HEK293 (cell line): ENCODE measurements around the gene HAND1.

ENCODE experiments used
- BCL11A ChIP-seq: fragments of 450-650 bp; formaldehyde crosslinking; IDR thresholded peaks from 2 replicates; pipeline ENCODE4 v1.5.1; 2016; ENCODE audit warnings: low read depth, missing biosample characterization, missing genetic modification characterization
- CTCF ChIP-seq: fragments of 450-650 bp; formaldehyde crosslinking; IDR thresholded peaks from 2 replicates; pipeline ENCODE4 v1.5.1; 2016; ENCODE audit warnings: missing biosample characterization, missing genetic modification characterization
- GLI4 ChIP-seq: fragments of 450-650 bp; formaldehyde crosslinking; IDR thresholded peaks from 2 replicates; pipeline ENCODE4 v1.5.1; 2016; ENCODE audit warnings: missing biosample characterization, missing genetic modification characterization
- HOXD13 ChIP-seq: sonication (generic); formaldehyde crosslinking; IDR thresholded peaks from 2 replicates; pipeline ENCODE4 v1.8.0; 2022; ENCODE audit warnings: missing genetic modification reagents, borderline replicate concordance
- PRDM10 ChIP-seq: fragments of 450-650 bp; formaldehyde crosslinking; IDR thresholded peaks from 2 replicates; pipeline ENCODE4 v1.5.1; 2016; ENCODE audit warnings: missing biosample characterization, missing genetic modification characterization
- PRDM4 ChIP-seq: fragments of 450-650 bp; formaldehyde crosslinking; IDR thresholded peaks from 2 replicates; pipeline ENCODE4 v1.5.1; 2017; ENCODE audit warnings: missing biosample characterization, missing genetic modification characterization
- SP2 ChIP-seq: fragments of 450-650 bp; formaldehyde crosslinking; IDR thresholded peaks from 2 replicates; pipeline ENCODE4 v1.5.1; 2016; ENCODE audit warnings: missing biosample characterization, missing genetic modification characterization
- SP7 ChIP-seq: fragments of 450-650 bp; formaldehyde crosslinking; IDR thresholded peaks from 2 replicates; pipeline ENCODE4 v1.5.1; 2016; ENCODE audit warnings: missing biosample characterization, missing genetic modification characterization
- YY1 ChIP-seq: fragments of 450-650 bp; formaldehyde crosslinking; IDR thresholded peaks from 2 replicates; pipeline ENCODE4 v1.5.1; 2018; ENCODE audit warnings: missing biosample characterization, missing genetic modification characterization
- ZBTB7A ChIP-seq: fragments of 450-650 bp; formaldehyde crosslinking; IDR thresholded peaks from 2 replicates; pipeline ENCODE4 v1.5.1; 2016; ENCODE audit warnings: low read depth, missing biosample characterization, missing genetic modification characterization
- ZNF133 ChIP-seq: fragments of 450-650 bp; formaldehyde crosslinking; IDR thresholded peaks from 2 replicates; pipeline ENCODE4 v1.5.1; 2016; ENCODE audit warnings: missing biosample characterization, missing genetic modification characterization
- ZNF16 ChIP-seq: fragments of 450-650 bp; formaldehyde crosslinking; IDR thresholded peaks from 2 replicates; pipeline ENCODE4 v1.5.1; 2016; ENCODE audit warnings: low read depth, missing biosample characterization, missing genetic modification characterization
- ZNF350 ChIP-seq: fragments of 450-650 bp; formaldehyde crosslinking; IDR thresholded peaks from 2 replicates; pipeline ENCODE4 v1.5.0; 2017; ENCODE audit warnings: missing biosample characterization, mild to moderate bottlenecking, missing genetic modification characterization
- ZNF449 ChIP-seq: fragments of 450-650 bp; formaldehyde crosslinking; IDR thresholded peaks from 2 replicates; pipeline ENCODE4 v1.5.1; 2017; ENCODE audit warnings: missing biosample characterization, mild to moderate bottlenecking, missing genetic modification characterization, moderate library complexity
- ZNF529 ChIP-seq: fragments of 450-650 bp; formaldehyde crosslinking; IDR thresholded peaks from 2 replicates; pipeline ENCODE4 v1.5.1; 2017; ENCODE audit warnings: missing genetic modification characterization, missing biosample characterization; ENCODE audit not compliant: insufficient replicate concordance
- ZNF530 ChIP-seq: fragments of 450-650 bp; formaldehyde crosslinking; IDR thresholded peaks from 2 replicates; pipeline ENCODE4 v1.5.1; 2016; ENCODE audit warnings: low read depth, missing biosample characterization, missing genetic modification characterization
- ZNF560 ChIP-seq: fragments of 450-650 bp; formaldehyde crosslinking; IDR thresholded peaks from 2 replicates; pipeline ENCODE4 v1.5.1; 2017; ENCODE audit warnings: missing biosample characterization, missing genetic modification characterization, borderline replicate concordance
- ZNF777 ChIP-seq: fragments of 450-650 bp; formaldehyde crosslinking; IDR thresholded peaks from 2 replicates; pipeline ENCODE4 v1.5.1; 2017; ENCODE audit warnings: missing biosample characterization, missing genetic modification characterization, borderline replicate concordance
- ZNF792 ChIP-seq: fragments of 450-650 bp; formaldehyde crosslinking; IDR thresholded peaks from 2 replicates; pipeline ENCODE4 v1.5.1; 2016; ENCODE audit warnings: missing biosample characterization, missing genetic modification characterization
- TF ChIP-seq, protein P1 (sequence below): fragments of 450-650 bp; formaldehyde crosslinking; IDR thresholded peaks from 2 replicates; pipeline ENCODE4 v1.5.1; 2016; ENCODE audit warnings: missing biosample characterization, missing genetic modification characterization
- TF ChIP-seq, protein P2 (sequence below): sonication (generic); formaldehyde crosslinking; IDR thresholded peaks from 2 replicates; pipeline ENCODE4 v1.8.1; 2022; ENCODE audit warnings: mild to moderate bottlenecking, moderate library complexity, missing genetic modification reagents
- TF ChIP-seq, protein P3 (sequence below): fragments of 450-650 bp; IDR thresholded peaks from 2 replicates; pipeline ENCODE4 v1.5.1; 2018; ENCODE audit warnings: missing biosample characterization, missing genetic modification characterization
- TF ChIP-seq, protein P4 (sequence below): fragments of 450-650 bp; formaldehyde crosslinking; IDR thresholded peaks from 2 replicates; pipeline ENCODE4 v1.5.1; 2016; ENCODE audit warnings: missing biosample characterization, missing genetic modification characterization

The HAND1 gene

GRCh38 chr5:154444556-154445421 lies 33.2 kb downstream of the HAND1 start (continued):
- TF ChIP-seq PRDM10 (tag by site-specific recombination) (peak; percentile 99), CTCF (tag by site-specific recombination) (no peak), ZNF133 (tag by site-specific recombination) (no peak), SP7 (tag by site-specific recombination) (no peak), ZNF530 (tag by site-specific recombination) (no peak), ZNF560 (tag by site-specific recombination) (no peak), SP2 (no peak; the same call in 1 of the 2 replicates), ZNF449 (tag by site-specific recombination) (peak; percentile 32; the same call in 1 of the 2 replicates), ZNF350 (tag by site-specific recombination) (no peak), YY1 (tag by site-specific recombination) (no peak), GLI4 (no peak), ZNF777 (tag by site-specific recombination) (0 out of 2 replicates have a peak, but pooled peaks have one; percentile 27), ZBTB7A (tag by site-specific recombination) (peak; percentile 84; the same call in 1 of the 2 replicates), ZNF529 (tag by site-specific recombination) (no peak), ZNF792 (no peak), PRDM4 (tag by site-specific recombination) (no peak), ZNF16 (tag by site-specific recombination) (no peak), BCL11A (tag by site-specific recombination) (no peak), HOXD13 (CRISPR knock-in tag) (no peak)
- TF ChIP-seq, protein P1, sequence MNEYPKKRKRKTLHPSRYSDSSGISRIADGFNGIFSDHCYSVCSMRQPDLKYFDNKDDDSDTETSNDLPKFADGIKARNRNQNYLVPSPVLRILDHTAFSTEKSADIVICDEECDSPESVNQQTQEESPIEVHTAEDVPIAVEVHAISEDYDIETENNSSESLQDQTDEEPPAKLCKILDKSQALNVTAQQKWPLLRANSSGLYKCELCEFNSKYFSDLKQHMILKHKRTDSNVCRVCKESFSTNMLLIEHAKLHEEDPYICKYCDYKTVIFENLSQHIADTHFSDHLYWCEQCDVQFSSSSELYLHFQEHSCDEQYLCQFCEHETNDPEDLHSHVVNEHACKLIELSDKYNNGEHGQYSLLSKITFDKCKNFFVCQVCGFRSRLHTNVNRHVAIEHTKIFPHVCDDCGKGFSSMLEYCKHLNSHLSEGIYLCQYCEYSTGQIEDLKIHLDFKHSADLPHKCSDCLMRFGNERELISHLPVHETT, result no peak
- TF ChIP-seq, protein P2, sequence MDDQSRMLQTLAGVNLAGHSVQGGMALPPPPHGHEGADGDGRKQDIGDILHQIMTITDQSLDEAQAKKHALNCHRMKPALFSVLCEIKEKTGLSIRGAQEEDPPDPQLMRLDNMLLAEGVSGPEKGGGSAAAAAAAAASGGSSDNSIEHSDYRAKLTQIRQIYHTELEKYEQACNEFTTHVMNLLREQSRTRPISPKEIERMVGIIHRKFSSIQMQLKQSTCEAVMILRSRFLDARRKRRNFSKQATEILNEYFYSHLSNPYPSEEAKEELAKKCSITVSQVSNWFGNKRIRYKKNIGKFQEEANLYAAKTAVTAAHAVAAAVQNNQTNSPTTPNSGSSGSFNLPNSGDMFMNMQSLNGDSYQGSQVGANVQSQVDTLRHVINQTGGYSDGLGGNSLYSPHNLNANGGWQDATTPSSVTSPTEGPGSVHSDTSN, result no peak
- TF ChIP-seq, protein P3, sequence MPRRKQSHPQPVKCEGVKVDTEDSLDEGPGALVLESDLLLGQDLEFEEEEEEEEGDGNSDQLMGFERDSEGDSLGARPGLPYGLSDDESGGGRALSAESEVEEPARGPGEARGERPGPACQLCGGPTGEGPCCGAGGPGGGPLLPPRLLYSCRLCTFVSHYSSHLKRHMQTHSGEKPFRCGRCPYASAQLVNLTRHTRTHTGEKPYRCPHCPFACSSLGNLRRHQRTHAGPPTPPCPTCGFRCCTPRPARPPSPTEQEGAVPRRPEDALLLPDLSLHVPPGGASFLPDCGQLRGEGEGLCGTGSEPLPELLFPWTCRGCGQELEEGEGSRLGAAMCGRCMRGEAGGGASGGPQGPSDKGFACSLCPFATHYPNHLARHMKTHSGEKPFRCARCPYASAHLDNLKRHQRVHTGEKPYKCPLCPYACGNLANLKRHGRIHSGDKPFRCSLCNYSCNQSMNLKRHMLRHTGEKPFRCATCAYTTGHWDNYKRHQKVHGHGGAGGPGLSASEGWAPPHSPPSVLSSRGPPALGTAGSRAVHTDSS (tag by site-specific recombination), result no peak
- TF ChIP-seq, protein P4, sequence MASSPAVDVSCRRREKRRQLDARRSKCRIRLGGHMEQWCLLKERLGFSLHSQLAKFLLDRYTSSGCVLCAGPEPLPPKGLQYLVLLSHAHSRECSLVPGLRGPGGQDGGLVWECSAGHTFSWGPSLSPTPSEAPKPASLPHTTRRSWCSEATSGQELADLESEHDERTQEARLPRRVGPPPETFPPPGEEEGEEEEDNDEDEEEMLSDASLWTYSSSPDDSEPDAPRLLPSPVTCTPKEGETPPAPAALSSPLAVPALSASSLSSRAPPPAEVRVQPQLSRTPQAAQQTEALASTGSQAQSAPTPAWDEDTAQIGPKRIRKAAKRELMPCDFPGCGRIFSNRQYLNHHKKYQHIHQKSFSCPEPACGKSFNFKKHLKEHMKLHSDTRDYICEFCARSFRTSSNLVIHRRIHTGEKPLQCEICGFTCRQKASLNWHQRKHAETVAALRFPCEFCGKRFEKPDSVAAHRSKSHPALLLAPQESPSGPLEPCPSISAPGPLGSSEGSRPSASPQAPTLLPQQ (tag by site-specific recombination), result peak; percentile 57; the same call in 1 of the 2 replicates
